Lower lobe of right lung (tissue), 2 donors: ENCODE results near the gene FAM228B. TPM values are rescaled to one million over a fixed set of nuclear protein-coding genes. Genes with fewer than 3 reads are reported as not detected.

Experiments
- ATAC-seq, 2 donors: fragments of 200-7000 bp; cut with Tn5 transposase; one replicate each; pipeline ENCODE4 v1.9.1; 2020 to 2022; ENCODE audit warnings: mild to moderate bottlenecking in 2 of 2, moderate library complexity in 2 of 2
- DNase-seq: peaks from one replicate; pipeline ENCODE4 v3.0.0-alpha.2; 2020
- H3K27ac ChIP-seq: fragments of 200-600 bp; one replicate; pipeline ENCODE4 v1.8.0; 2022
- H3K27me3 ChIP-seq: fragments of 200-600 bp; one replicate; pipeline ENCODE4 v1.8.0; 2022; ENCODE audit warnings: low read depth
- H3K36me3 ChIP-seq: fragments of 200-600 bp; one replicate; pipeline ENCODE4 v1.8.0; 2022; ENCODE audit warnings: mild to moderate bottlenecking
- H3K4me1 ChIP-seq: fragments of 200-600 bp; one replicate; pipeline ENCODE4 v1.8.0; 2022
- H3K4me3 ChIP-seq: fragments of 200-600 bp; one replicate; pipeline ENCODE4 v1.8.0; 2022; ENCODE audit warnings: mild to moderate bottlenecking
- H3K9me3 ChIP-seq: fragments of 200-600 bp; one replicate; pipeline ENCODE4 v1.8.0; 2022
- CTCF ChIP-seq: fragments of 200-600 bp; IDR thresholded peaks from one replicate; pipeline ENCODE4 v1.8.0; 2022; ENCODE audit warnings: antibody characterized with exemption, mild to moderate bottlenecking
- intact Hi-C: fragments of 100-400 bp; cut with DNase I; formaldehyde crosslinking; loops from one replicate; pipeline ENCODE4 v1.11.0; 2022
- total RNA-seq: library from RNA; stranded (reverse); fragmentation: NEBNext Ultra II Directional; extraction: Animal tissue kit (Norgen Biotek cat#: 25700); gene quantifications from one replicate; pipeline ENCODE4 v1.2.1, GENCODE V29; 2021
- donor health status: DM: no; HTN: yes; CAD: no; lungs with severe emphysema.

The FAM228B gene
- total RNA-seq, 1 donor from 2014 or later: 25.4 TPM

DNA sequence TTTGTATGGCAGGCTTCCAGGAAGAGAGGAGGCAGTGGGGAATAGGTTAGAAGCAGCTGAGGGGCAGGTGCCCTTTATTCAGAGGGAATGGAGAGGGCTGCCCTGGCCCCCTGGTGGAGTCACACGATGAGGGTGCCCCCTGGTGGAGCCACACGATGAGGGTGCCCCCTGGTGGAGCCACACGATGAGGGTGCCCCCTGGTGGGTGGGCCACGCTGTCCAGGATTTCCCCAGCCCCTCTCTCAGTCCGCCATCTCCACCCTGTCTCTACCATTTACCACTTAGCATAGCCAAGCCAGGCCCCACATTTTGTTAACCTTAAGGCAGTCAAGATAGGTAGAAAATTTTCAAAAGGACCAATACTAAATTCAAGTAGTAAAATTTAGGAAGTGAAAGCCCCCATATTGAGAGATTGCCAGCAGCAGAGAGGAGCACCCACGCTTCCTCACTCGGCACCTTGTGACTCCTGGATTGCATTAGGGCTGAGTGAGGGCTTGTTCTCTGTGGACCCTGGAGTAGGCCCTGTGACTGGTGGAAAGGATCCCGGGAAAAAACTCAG, 41.2 kb downstream of the FAM228B start:
- H3K4me1 ChIP-seq: no peaks in the 10 kb centered on the region
- intact Hi-C loops: no loop called here
- no peak overlapping the region for H3K4me3 ChIP-seq
- H3K27ac ChIP-seq: no peak overlapping the region
- peak; percentile 60 for TF ChIP-seq CTCF
- peaks cover under 1% of the 10 kb centered on the region for H3K36me3 ChIP-seq
- ATAC-seq (peak; percentile 70 to 77), DNase-seq (peak; percentile 59)
- no peaks in the 10 kb centered on the region for H3K27me3 ChIP-seq
- no peaks in the 10 kb centered on the region for H3K9me3 ChIP-seq

DNA sequence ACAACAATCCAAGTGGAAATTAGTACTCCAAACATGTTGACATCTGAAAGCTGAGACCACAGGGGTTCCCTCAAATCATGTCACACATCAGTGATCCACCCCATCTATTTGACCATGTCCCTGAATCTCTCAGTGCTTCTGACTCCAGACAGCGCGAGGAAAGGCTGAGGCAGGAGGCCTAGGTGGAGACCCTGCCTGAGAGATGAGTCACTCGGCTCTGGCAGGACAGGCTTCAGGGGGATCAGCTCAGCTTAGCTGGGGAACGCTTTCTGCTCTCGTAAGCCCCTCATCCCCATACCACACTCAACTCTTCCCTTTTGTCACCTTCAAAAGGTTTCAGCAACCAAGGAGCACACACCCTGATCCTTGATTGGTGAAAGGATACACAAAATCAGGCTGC, 45.8 kb downstream of the FAM228B start:
- H3K4me1 ChIP-seq: no peaks in the 10 kb centered on the region
- no peak for TF ChIP-seq CTCF
- no peak overlapping the region for H3K27ac ChIP-seq
- H3K9me3 ChIP-seq: no peaks in the 10 kb centered on the region
- ATAC-seq: no peak
- no peak for DNase-seq
- no peak overlapping the region for H3K4me3 ChIP-seq
- H3K27me3 ChIP-seq: no peaks in the 10 kb centered on the region
- intact Hi-C loops: no loop called here
- H3K36me3 ChIP-seq: no peaks in the 10 kb centered on the region

- Histone ChIP-seq H3K27me3 (no peaks in the 10 kb centered on the region), H3K27ac (no peak within 1 kb of the TSS), H3K4me1 (no peaks in the 10 kb centered on the region), H3K9me3 (no peaks in the 10 kb centered on the region), H3K4me3 (no peak within 1 kb of the TSS), H3K36me3 (no peaks in the 10 kb centered on the region)
- DNase-seq: no peak
- intact Hi-C loops: no loop called here
- ATAC-seq: peak; percentile 32 to 45
- no peak for TF ChIP-seq CTCF
These were observed 51.6 kb downstream of the FAM228B start, which contains the start of gene FAM228A for GRCh38 chr2:24174851-24175277. FAM228A (plus strand) TSS chr2:24175053; CDS start chr2:24175481, 428 bp downstream.

GRCh38 chr2:24175631-24176187, 52.4 kb downstream of the FAM228B start:
- Histone ChIP-seq H3K4me1 (no peaks in the 10 kb centered on the region), H3K4me3 (no peak overlapping the region)

DNA sequence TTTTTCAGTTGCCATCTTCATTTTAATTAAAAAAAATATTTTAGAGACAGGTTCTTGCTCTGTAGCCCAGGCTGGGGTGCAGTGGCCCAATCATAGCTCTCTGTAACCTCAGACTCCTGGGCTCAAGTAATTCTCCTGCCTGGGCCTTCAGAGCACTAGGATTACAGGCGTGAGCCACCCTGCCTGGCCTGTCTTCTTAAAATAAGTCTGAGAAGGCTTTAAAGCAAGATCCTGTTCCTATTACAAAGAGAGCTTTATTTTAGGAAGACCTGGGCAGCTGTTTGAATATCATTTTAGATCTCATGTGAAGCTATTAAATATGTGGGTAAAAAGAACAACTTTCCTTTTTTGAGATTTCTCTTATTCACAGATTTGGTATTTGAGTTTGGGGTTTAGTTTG, 53.1 kb downstream of the FAM228B start:
- Histone ChIP-seq H3K4me3 (no peak overlapping the region), H3K4me1 (no peaks in the 10 kb centered on the region), H3K36me3 (no peaks in the 10 kb centered on the region), H3K9me3 (no peaks in the 10 kb centered on the region), H3K27me3 (no peaks in the 10 kb centered on the region), H3K27ac (no peak overlapping the region)
- no peak for TF ChIP-seq CTCF
- intact Hi-C loops: no loop called here
- no peak for ATAC-seq
- no peak for DNase-seq

More at GRCh38 chr2:24175631-24176187, 52.4 kb downstream of the FAM228B start:
- DNase-seq (no peak), ATAC-seq (no peak)
- Histone ChIP-seq H3K27ac (no peak overlapping the region), H3K27me3 (no peaks in the 10 kb centered on the region), H3K36me3 (no peaks in the 10 kb centered on the region), H3K9me3 (no peaks in the 10 kb centered on the region)
- intact Hi-C loops: no loop called here
- no peak for TF ChIP-seq CTCF
